ENCODE measurements around the gene MAP3K13. TPM values are rescaled to one million over a fixed set of nuclear protein-coding genes. Genes with fewer than 3 reads are reported as not detected.

MAP3K13 gene
- total and polyA plus RNA-seq, 2 of the 13 experiments (the other 11 are each of a cell fraction or from before 2014, with no cell fraction given): 24.2 to 26.5 TPM

GRCh38 chr3:185330644-185331043 lies 32.3 kb upstream of the MAP3K13 start:
- peak overlapping the region in 2 of 3 experiments; percentile 48 to 64; a peak in 3 of 6 replicates for H3K4me3 ChIP-seq (replicated peaks in 1 of 3; ENCODE audit: insufficient read depth in 1 of 3, low read depth in 2 of 3, low read length in 3 of 3)
- H3K4me1 ChIP-seq (ENCODE audit: insufficient read depth, low read length): peaks cover 72% of the 10 kb centered on the region
- peak overlapping the region; percentile 65 for H3K27ac ChIP-seq (ENCODE audit: extremely low read length, insufficient read depth, low read length)
- peaks cover 61% of the 10 kb centered on the region for H3K79me2 ChIP-seq (ENCODE audit: insufficient read depth, low read length)
- H4K20me1 ChIP-seq (ENCODE audit: insufficient read depth, low read length): no peaks in the 10 kb centered on the region; the same call in 1 of the 2 replicates
- no peak for FAIRE-seq
- no peak overlapping the region for H2AFZ ChIP-seq (ENCODE audit: low read length)
- ChIA-PET POLR2A (interaction anchor here (0.7 to 1.0 kb wide), 3 partner anchors 12 to 1015 kb away, joined by 3 to 8 read pairs (median 4); no protein-coding TSS in a partner anchor), CTCF (ENCODE audit: low intra/inter-chr PET ratio, low total read pairs) (no interaction called here)
- peak overlapping the region; percentile 61 for H3K9ac ChIP-seq (ENCODE audit: insufficient read depth, low read depth, low read length)
- intact Hi-C loops (cut with micrococcal nuclease; ENCODE audit: unreplicated experiment) (no loop called here), in situ Hi-C loops (cut with HindIII; ENCODE audit: extremely low pct_ligation_motif_present, low pct_unique_long_range_greater_than_20kb) (no loop called here)
- no peaks in the 10 kb centered on the region for H3K9me3 ChIP-seq (ENCODE audit: low read length)
- WGBS (ENCODE audit: low lambda C conversion rate): 79% methylated on average over 3 of the region's 3 CpGs
- BruUV-seq (replicated peaks): no TSS peak
- DNase-seq (ENCODE audit: low spot score): no peak
- no peaks in the 10 kb centered on the region; a peak in 1 of 5 replicates for H3K36me3 ChIP-seq (replicated peaks in 1 of 2; ENCODE audit: control insufficient read depth in 1 of 2, insufficient read depth in 2 of 2, low read length in 2 of 2)
- H3K4me2 ChIP-seq (ENCODE audit: low read depth, low read length): peak overlapping the region; percentile 94
- no peaks in the 10 kb centered on the region for H3K27me3 ChIP-seq (ENCODE audit: control insufficient read depth in 1 of 2, insufficient read depth in 2 of 2, low read length in 2 of 2)
- peak; percentile 13; the same call in 1 of the 3 replicates for ATAC-seq
- TF ChIP-seq, protein P1, sequence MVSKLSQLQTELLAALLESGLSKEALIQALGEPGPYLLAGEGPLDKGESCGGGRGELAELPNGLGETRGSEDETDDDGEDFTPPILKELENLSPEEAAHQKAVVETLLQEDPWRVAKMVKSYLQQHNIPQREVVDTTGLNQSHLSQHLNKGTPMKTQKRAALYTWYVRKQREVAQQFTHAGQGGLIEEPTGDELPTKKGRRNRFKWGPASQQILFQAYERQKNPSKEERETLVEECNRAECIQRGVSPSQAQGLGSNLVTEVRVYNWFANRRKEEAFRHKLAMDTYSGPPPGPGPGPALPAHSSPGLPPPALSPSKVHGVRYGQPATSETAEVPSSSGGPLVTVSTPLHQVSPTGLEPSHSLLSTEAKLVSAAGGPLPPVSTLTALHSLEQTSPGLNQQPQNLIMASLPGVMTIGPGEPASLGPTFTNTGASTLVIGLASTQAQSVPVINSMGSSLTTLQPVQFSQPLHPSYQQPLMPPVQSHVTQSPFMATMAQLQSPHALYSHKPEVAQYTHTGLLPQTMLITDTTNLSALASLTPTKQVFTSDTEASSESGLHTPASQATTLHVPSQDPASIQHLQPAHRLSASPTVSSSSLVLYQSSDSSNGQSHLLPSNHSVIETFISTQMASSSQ (IDR thresholded peaks at IDR 0.05; ENCODE audit: low read depth): no peak
- TF ChIP-seq, protein P1 (CRISPR knock-in tag; IDR thresholded peaks at IDR 0.05; ENCODE audit: borderline replicate concordance): no peak
- TF ChIP-seq SMC3 (IDR thresholded peaks at IDR 0.05; ENCODE audit: low read length) (no peak), ZNF44 (CRISPR knock-in tag; IDR thresholded peaks at IDR 0.05) (no peak), SNRNP70 (IDR thresholded peaks at IDR 0.05; ENCODE audit: low read depth, low read length) (no peak), ZNF577 (CRISPR knock-in tag; IDR thresholded peaks at IDR 0.05; ENCODE audit: borderline replicate concordance, low read depth) (no peak), ZZZ3 (CRISPR knock-in tag; IDR thresholded peaks at IDR 0.05; ENCODE audit: borderline replicate concordance) (no peak), RNF2 (conservative IDR thresholded peaks at IDR 0.05; ENCODE audit: low read depth) (no peak), PAX8 (CRISPR knock-in tag; IDR thresholded peaks at IDR 0.05; ENCODE audit: borderline replicate concordance) (no peak), ZNF446 (CRISPR knock-in tag; IDR thresholded peaks at IDR 0.05) (no peak), PHF8 (CRISPR knock-in tag; IDR thresholded peaks at IDR 0.05) (no peak), MTA3 (CRISPR knock-in tag; IDR thresholded peaks at IDR 0.05) (no peak), GATA4 (IDR thresholded peaks at IDR 0.05; ENCODE audit: borderline replicate concordance, low read depth) (no peak), ISX (CRISPR knock-in tag; conservative IDR thresholded peaks at IDR 0.05) (no peak), ZNF550 (CRISPR knock-in tag; IDR thresholded peaks at IDR 0.05; ENCODE audit: borderline replicate concordance) (no peak), AGO2 (optimal IDR thresholded peaks at IDR 0.05; ENCODE audit: low read depth, low read length) (no peak), DPF2 (CRISPR knock-in tag; IDR thresholded peaks at IDR 0.05; ENCODE audit: borderline replicate concordance, low read depth) (no peak), MEF2D (CRISPR knock-in tag; IDR thresholded peaks at IDR 0.05) (no peak)
- TF ChIP-seq, protein P2, sequence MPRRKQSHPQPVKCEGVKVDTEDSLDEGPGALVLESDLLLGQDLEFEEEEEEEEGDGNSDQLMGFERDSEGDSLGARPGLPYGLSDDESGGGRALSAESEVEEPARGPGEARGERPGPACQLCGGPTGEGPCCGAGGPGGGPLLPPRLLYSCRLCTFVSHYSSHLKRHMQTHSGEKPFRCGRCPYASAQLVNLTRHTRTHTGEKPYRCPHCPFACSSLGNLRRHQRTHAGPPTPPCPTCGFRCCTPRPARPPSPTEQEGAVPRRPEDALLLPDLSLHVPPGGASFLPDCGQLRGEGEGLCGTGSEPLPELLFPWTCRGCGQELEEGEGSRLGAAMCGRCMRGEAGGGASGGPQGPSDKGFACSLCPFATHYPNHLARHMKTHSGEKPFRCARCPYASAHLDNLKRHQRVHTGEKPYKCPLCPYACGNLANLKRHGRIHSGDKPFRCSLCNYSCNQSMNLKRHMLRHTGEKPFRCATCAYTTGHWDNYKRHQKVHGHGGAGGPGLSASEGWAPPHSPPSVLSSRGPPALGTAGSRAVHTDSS (CRISPR knock-in tag; conservative IDR thresholded peaks at IDR 0.05): no peak

All from HepG2 (cell line).